22Rv1 (cell line): ENCODE results near the gene SLC9A9.

Source experiments
- ZFX ChIP-seq: fragments of 450-650 bp; IDR thresholded peaks from 2 replicates; pipeline ENCODE4 v1.6.1; 2017; ENCODE audit warnings: antibody characterized with exemption, borderline replicate concordance
- TF ChIP-seq, protein P1 (sequence below): fragments of 450-650 bp; IDR thresholded peaks from 2 replicates; pipeline ENCODE4 v1.5.1; 2017; ENCODE audit warnings: mild to moderate bottlenecking

DNA sequence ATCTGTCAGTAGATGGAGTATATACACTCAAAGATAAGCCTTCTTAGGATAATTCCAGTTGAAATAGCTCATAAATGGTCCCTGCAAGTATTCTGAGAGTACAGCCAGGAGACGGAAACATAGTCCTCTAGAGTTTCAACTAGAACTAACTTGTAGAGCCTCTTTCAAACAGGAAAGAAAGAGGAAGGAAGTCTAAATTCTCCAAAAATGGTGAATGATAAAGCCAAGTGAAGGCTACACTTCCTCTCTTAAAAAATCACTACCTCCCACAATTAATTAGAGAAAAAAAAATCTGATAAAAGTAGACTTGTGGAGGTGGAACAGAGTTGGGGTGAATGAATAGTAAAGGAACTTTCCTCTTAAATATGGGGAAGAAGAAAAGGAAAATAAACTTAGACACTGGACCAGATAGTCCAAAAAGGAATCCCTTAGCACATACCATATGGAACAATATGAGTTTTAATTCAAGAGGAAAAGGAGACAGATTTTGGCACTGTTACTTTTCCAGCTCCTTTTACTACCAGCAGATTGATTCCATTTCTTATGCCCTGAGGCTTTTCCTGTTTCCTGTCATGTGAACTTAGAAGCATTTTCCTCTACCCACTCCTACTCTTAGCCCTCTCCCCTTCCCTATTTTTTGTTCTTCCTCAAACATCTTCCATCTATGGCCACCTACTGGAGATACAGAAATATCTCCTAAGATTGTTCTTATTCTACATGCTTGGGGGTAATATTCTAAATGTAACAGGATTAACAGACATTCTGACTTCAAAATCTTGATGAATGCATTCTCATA is 521.1 kb downstream of the SLC9A9 start:
- TF ChIP-seq, protein P1, sequence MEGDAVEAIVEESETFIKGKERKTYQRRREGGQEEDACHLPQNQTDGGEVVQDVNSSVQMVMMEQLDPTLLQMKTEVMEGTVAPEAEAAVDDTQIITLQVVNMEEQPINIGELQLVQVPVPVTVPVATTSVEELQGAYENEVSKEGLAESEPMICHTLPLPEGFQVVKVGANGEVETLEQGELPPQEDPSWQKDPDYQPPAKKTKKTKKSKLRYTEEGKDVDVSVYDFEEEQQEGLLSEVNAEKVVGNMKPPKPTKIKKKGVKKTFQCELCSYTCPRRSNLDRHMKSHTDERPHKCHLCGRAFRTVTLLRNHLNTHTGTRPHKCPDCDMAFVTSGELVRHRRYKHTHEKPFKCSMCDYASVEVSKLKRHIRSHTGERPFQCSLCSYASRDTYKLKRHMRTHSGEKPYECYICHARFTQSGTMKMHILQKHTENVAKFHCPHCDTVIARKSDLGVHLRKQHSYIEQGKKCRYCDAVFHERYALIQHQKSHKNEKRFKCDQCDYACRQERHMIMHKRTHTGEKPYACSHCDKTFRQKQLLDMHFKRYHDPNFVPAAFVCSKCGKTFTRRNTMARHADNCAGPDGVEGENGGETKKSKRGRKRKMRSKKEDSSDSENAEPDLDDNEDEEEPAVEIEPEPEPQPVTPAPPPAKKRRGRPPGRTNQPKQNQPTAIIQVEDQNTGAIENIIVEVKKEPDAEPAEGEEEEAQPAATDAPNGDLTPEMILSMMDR = peak; percentile 8; the same call in 1 of the 2 replicates
- no peak for TF ChIP-seq ZFX
